Right lung (tissue), 10 donors: ENCODE data around the gene CD48. TPM values are rescaled to one million over a fixed set of nuclear protein-coding genes. Genes with fewer than 3 reads are reported as not detected.

Experiments
- DNase-seq, 2 donors: peaks; one replicate each; pipeline ENCODE4 v3.0.0-alpha.2; 2013
- long read RNA-seq, 8 donors: transcript quantifications; one replicate each; lab custom pipeline, GENCODE V29; 2026
- polyA plus RNA-seq, 5 donors: library from polyadenylated mRNA; unstranded; fragments of 120-200 nt; gene quantifications; one replicate each; pipeline versions ENCODE4 v1.2.1 to v1.2.3, GENCODE V29; 2013; ENCODE audit warnings: inconsistent platforms in 1 of 5, low replicate concordance in 1 of 5; ENCODE audit not compliant: insufficient read length in 5 of 5, insufficient read depth in 1 of 5

Gene CD48
- polyA plus RNA-seq = 10 to 100 TPM in 1 of 5 donors, 1 to 10 TPM in 4; 5.5 to 10.9 (median 6.1) TPM
- long read RNA-seq, donor 1, partial matches to known transcripts = 0 of 9 reads
- long read RNA-seq, donor 1, other reads (novel, unspliced or antisense) = 0 of 9 reads
- long read RNA-seq, donor 2, partial matches to known transcripts = 0 of 3 reads
- long read RNA-seq, donor 2, other reads (novel, unspliced or antisense) = 0 of 3 reads
- long read RNA-seq, donor 3, transcript CD48-202 (4 exons, 1,126 nt) = major isoform, 9 of 13 reads
- long read RNA-seq, donor 3, partial matches to known transcripts = 0 of 13 reads
- long read RNA-seq, donor 3, other reads (novel, unspliced or antisense) = 0 of 13 reads
- long read RNA-seq, donor 4, transcript CD48-202 (4 exons, 1,126 nt) = major isoform, 5 of 7 reads
- long read RNA-seq, donor 4, partial matches to known transcripts = 0 of 7 reads
- long read RNA-seq, donor 4, other reads (novel, unspliced or antisense) = 0 of 7 reads
- long read RNA-seq, donor 5, partial matches to known transcripts = 0 of 6 reads
- long read RNA-seq, donor 5, other reads (novel, unspliced or antisense) = 0 of 6 reads
- long read RNA-seq, donor 6, transcript CD48-202 (4 exons, 1,126 nt) = major isoform, 8 of 12 reads
- long read RNA-seq, donor 6, partial matches to known transcripts = 0 of 12 reads
- long read RNA-seq, donor 6, other reads (novel, unspliced or antisense) = 0 of 12 reads
- long read RNA-seq, donor 7, partial matches to known transcripts = 0 of 5 reads
- long read RNA-seq, donor 7, other reads (novel, unspliced or antisense) = 0 of 5 reads
- long read RNA-seq, donor 8, partial matches to known transcripts = 0 of 1 reads
- long read RNA-seq, donor 8, other reads (novel, unspliced or antisense) = 0 of 1 reads

- DNase-seq = no peak
These were observed at the start of gene CD48 for GRCh38 chr1:160711602-160712311. Gene CD48, minus strand, starts transcription at chr1:160711822. Its CDS starts 59 bp downstream, at chr1:160711763.

- no peak for DNase-seq
These were observed 49.4 kb upstream of the CD48 start for GRCh38 chr1:160761046-160761445.

GRCh38 chr1:160759740-160760139, 48.1 kb upstream of the CD48 start:
- no peak for DNase-seq

- no peak for DNase-seq
These were observed 46.9 kb upstream of the CD48 start for GRCh38 chr1:160758521-160758920.

- no peak for DNase-seq
These were observed 45.2 kb upstream of the CD48 start for GRCh38 chr1:160756849-160757201.

GRCh38 chr1:160755911-160756848, 44.6 kb upstream of the CD48 start:
- DNase-seq = no peak

- no peak for DNase-seq
These were observed 43.8 kb upstream of the CD48 start for GRCh38 chr1:160755461-160755860.

GRCh38 chr1:160753594-160753993, 42.0 kb upstream of the CD48 start:
- DNase-seq = no peak

- DNase-seq = no peak
These were observed 41.3 kb upstream of the CD48 start for GRCh38 chr1:160752924-160753323.

- DNase-seq = no peak
These were observed 40.8 kb upstream of the CD48 start for GRCh38 chr1:160752406-160752805.

GRCh38 chr1:160750608-160751007, 39.0 kb upstream of the CD48 start:
- DNase-seq = no peak

GRCh38 chr1:160748878-160749269, 37.3 kb upstream of the CD48 start:
- DNase-seq = no peak

GRCh38 chr1:160748181-160748877, 36.7 kb upstream of the CD48 start:
- DNase-seq = no peak

- DNase-seq = no peak
These were observed 36.1 kb upstream of the CD48 start for GRCh38 chr1:160747717-160748116.

- DNase-seq = no peak
These were observed 35.3 kb upstream of the CD48 start for GRCh38 chr1:160746836-160747500.

GRCh38 chr1:160745551-160745950, 33.9 kb upstream of the CD48 start:
- no peak for DNase-seq

GRCh38 chr1:160744852-160745520, 33.4 kb upstream of the CD48 start:
- DNase-seq = no peak

- no peak for DNase-seq
These were observed 32.7 kb upstream of the CD48 start for GRCh38 chr1:160744199-160744851.

GRCh38 chr1:160743266-160743665, 31.6 kb upstream of the CD48 start:
- DNase-seq = no peak
